ENCODE data around the gene TFR2. TPM values are rescaled to one million over a fixed set of nuclear protein-coding genes. Genes with fewer than 3 reads are reported as not detected.

Gene TFR2
- total RNA-seq, 4 donors from 2014 or later: 1.6 to 2.5 TPM; not detected in 2

DNA sequence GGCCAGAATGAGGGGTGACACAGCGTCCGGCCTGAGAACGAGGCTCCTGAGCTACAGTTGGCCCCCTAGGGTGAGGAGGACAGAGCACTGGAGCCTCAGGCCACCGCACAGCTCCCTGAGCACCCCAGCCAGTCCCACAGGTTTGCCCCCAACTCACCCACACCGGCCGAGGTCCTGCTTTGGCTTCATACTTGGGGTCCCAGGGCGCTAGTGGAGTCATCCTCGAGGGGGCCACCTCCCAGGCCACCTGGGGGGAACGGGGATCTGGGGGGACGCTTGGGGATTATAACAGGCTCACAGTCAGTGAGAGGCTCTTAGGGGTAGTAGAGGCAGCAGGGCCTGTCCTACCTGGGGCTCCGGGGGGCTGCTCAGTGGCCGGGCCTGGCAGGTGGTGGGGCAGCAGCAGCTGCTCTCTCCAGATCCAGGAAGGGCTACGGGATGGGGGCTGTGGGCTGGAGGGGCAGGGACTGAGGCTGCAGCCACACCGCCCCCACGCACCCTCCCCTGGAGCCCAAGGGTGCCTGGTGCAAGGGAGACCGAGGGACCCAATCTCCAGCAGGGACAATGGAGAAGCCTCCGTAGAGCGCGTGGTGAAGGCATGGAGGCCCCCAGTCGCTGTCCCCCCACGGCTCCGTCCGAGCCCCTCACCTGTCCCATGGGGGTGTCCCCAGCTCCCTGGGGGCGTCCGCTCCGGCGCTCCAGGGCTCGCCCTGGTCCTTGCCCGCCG is 68.2 kb downstream of the TFR2 start:
- no peak for DNase-seq
- Histone ChIP-seq H3K27ac (no peak overlapping the region), H3K36me3 (peaks cover 0 to 44% (median 4%) of the 10 kb centered on the region in 3 donors), H3K9me3 (no peaks in the 10 kb centered on the region), H3K4me1 (peaks cover 0 to 34% (median 16%) of the 10 kb centered on the region in 4 donors), H3K4me3 (no peak overlapping the region), H3K27me3 (no peaks in the 10 kb centered on the region)
- TF ChIP-seq, protein P1, sequence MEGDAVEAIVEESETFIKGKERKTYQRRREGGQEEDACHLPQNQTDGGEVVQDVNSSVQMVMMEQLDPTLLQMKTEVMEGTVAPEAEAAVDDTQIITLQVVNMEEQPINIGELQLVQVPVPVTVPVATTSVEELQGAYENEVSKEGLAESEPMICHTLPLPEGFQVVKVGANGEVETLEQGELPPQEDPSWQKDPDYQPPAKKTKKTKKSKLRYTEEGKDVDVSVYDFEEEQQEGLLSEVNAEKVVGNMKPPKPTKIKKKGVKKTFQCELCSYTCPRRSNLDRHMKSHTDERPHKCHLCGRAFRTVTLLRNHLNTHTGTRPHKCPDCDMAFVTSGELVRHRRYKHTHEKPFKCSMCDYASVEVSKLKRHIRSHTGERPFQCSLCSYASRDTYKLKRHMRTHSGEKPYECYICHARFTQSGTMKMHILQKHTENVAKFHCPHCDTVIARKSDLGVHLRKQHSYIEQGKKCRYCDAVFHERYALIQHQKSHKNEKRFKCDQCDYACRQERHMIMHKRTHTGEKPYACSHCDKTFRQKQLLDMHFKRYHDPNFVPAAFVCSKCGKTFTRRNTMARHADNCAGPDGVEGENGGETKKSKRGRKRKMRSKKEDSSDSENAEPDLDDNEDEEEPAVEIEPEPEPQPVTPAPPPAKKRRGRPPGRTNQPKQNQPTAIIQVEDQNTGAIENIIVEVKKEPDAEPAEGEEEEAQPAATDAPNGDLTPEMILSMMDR (IDR thresholded peaks at IDR 0.05): no peak
- no peak for TF ChIP-seq POLR2A (IDR thresholded peaks at IDR 0.05)

DNA sequence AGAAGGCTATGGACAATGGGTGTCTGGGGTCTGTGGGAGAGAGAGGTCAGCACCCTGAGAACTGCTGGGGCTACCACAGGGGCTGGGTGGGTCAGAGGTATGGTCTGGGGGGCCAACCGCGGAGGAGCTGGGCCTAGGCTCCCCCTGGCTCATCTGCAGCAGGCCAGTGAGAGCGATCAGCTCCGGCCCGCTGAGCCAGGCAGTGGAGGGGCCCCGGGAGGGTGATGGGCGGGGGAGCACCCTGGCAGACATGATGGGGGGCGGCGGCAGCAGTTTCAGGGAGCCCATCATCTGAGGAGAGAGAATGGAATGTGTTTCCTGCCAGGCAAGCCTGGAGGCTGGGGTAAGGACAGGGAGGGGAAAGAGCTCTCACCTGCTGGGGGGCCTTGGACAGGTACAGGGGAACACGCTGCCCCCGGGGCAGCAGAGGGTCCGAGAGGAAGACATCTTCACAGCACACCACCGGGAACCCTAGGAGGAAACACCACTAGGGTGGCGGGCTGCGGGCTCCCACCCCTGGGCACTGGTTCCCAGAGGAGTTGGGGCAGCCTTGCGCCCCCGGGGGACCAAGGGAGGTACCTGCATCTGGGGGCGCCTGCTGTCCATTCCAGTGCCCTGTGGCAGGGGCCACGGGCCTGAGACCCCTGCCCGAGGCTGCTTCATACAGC is 68.9 kb downstream of the TFR2 start:
- Histone ChIP-seq H3K4me1 (peaks cover 0 to 41% (median 19%) of the 10 kb centered on the region in 4 donors), H3K27ac (no peak overlapping the region), H3K9me3 (no peaks in the 10 kb centered on the region), H3K4me3 (no peak overlapping the region), H3K27me3 (no peaks in the 10 kb centered on the region), H3K36me3 (peaks cover 0 to 37% (median under 1%) of the 10 kb centered on the region in 3 donors)
- TF ChIP-seq POLR2A (IDR thresholded peaks at IDR 0.05): no peak
- TF ChIP-seq, protein P1 (IDR thresholded peaks at IDR 0.05): no peak
- no peak for DNase-seq

DNA sequence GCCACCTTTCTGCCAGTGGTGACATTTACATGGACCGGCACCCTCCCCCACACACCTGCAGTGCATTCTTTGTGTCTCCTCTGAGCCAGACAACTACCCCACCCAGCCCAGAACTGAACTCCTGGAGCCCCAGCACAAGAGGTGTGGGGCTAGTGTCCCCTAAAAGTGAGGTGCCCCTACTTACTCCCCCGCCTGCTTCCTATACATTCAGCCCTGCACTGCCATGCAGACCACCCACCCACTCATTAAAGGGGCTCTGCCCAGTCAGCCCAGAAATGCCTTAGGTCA is 69.6 kb downstream of the TFR2 start:
- H3K9me3 ChIP-seq: no peaks in the 10 kb centered on the region
- no peak for TF ChIP-seq POLR2A (IDR thresholded peaks at IDR 0.05)
- TF ChIP-seq, protein P1 (IDR thresholded peaks at IDR 0.05): no peak
- DNase-seq: no peak
- no peak overlapping the region for H3K27ac ChIP-seq
- H3K27me3 ChIP-seq: no peaks in the 10 kb centered on the region
- H3K4me3 ChIP-seq: no peak overlapping the region
- peaks cover 0 to 31% (median 0%) of the 10 kb centered on the region in 3 donors for H3K36me3 ChIP-seq
- H3K4me1 ChIP-seq: peaks cover 0 to 46% (median 19%) of the 10 kb centered on the region in 4 donors

DNA sequence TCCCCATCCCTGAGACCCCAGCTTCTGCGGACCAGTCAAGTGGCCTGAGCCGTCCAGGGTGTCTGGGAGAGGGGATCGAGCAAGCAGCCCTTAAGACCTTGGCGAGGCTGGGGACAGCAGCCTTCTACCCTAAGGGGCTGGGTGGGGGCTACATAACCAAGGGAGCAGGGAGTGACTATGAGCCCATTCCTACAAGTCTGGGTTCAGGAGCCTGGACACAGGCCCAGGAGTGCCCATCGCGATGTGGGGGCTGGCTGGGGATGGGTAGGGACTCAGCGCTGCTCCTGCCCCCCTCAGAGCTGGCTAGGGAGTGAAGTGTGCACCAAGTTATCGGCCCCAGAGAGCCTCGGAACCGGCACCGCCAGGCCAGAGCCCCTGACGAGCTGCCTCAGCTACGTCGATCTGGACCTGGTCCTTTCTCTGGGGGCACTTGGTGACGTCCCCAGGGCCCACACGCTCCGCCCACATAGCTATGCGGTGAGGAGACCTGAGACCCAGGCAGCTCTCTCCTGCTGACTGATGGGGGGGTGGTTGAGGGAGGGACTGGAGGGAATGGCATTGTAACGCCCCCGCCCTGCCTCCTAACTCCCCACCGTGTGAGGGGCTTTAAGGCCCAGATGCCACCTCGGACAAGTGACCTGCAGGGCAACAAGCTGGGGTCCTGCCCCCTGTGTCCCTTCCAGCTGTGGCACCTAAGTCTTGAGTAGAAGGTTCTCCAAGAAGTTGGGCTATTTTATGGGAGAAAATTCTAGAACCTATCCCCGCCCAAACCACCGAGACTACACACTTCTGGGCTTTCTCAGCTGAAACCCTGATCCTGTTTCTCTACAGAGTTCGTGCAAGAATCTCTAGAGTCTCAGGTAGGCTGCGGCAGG is 70.2 kb downstream of the TFR2 start:
- Histone ChIP-seq H3K27me3 (no peaks in the 10 kb centered on the region), H3K36me3 (peaks cover 0 to 25% (median 0%) of the 10 kb centered on the region in 3 donors), H3K9me3 (no peaks in the 10 kb centered on the region), H3K27ac (no peak overlapping the region), H3K4me1 (peaks cover 0 to 50% (median 19%) of the 10 kb centered on the region in 4 donors), H3K4me3 (no peak overlapping the region)
- no peak for DNase-seq
- TF ChIP-seq POLR2A (IDR thresholded peaks at IDR 0.05): no peak
- TF ChIP-seq, protein P1 (IDR thresholded peaks at IDR 0.05): no peak

Small RNA genes lying within 50 kb of the gene (small RNA-seq; reads per million reads assigned to genes)
- gene SAP25: 0 reads per million in 2 donors

Other genes with a start within 250 kb of the TFR2 start
- 10 to 100 TPM in 1 of 4 donors, 1 to 10 TPM in 3; 1.8 to 19.8 (median 3.6) TPM for gene ZCWPW1, start 212.8 kb downstream of the TFR2 start, total RNA-seq
- 10 to 100 TPM; 17.3 to 46.3 (median 32.2) TPM for gene MEPCE, start 211.7 kb downstream of the TFR2 start, total RNA-seq
- gene PPP1R35, start 205.1 kb downstream of the TFR2 start, total RNA-seq: 10 to 100 TPM; 44.8 to 67.7 (median 49.0) TPM
- gene SPACDR, start 177.3 kb downstream of the TFR2 start, total RNA-seq: not detected
- 10 to 100 TPM; 28.9 to 51.2 (median 40.6) TPM for gene TSC22D4, start 162.3 kb downstream of the TFR2 start, total RNA-seq
- 1 to 10 TPM in 1 of 4 donors, under 1 TPM in 2, not detected in 1; 0.38 to 2.5 (median 0.40) TPM for gene NYAP1, start 157.6 kb downstream of the TFR2 start, total RNA-seq
- 10 to 100 TPM; 38.4 to 63.6 (median 49.9) TPM for gene AGFG2, start 102.3 kb downstream of the TFR2 start, total RNA-seq
- gene SAP25, start 67.7 kb downstream of the TFR2 start, total RNA-seq: 10 to 100 TPM in 3 of 4 donors, 1 to 10 TPM in 1; 2.5 to 18.2 (median 13.4) TPM
- 100 to 1,000 TPM in 3 of 4 donors, 10 to 100 TPM in 1; 76.7 to 232 (median 156) TPM for gene LRCH4, start 55.4 kb downstream of the TFR2 start, total RNA-seq
- gene FBXO24, start 55.2 kb downstream of the TFR2 start, total RNA-seq: 1 to 10 TPM in 2 of 4 donors, not detected in 2; 1.1 to 2.8 TPM
- gene PCOLCE, start 39.2 kb downstream of the TFR2 start, total RNA-seq: 10 to 100 TPM in 2 of 4 donors, 1 to 10 TPM in 2; 1.8 to 53.6 (median 9.8) TPM
- gene MOSPD3, start 29.0 kb downstream of the TFR2 start, total RNA-seq: 10 to 100 TPM in 1 of 4 donors, 1 to 10 TPM in 3; 5.0 to 14.2 (median 7.3) TPM
- not detected for gene ACTL6B, start 14.9 kb upstream of the TFR2 start, total RNA-seq
- 100 to 1,000 TPM; 123 to 236 (median 172) TPM for gene GNB2, start 32.2 kb upstream of the TFR2 start, total RNA-seq
- 100 to 1,000 TPM in 1 of 4 donors, 10 to 100 TPM in 3; 41.3 to 126 (median 72.9) TPM for gene GIGYF1, start 52.7 kb upstream of the TFR2 start, total RNA-seq
- 10 to 100 TPM; 23.9 to 38.1 (median 29.7) TPM for gene POP7, start 64.6 kb upstream of the TFR2 start, total RNA-seq
- not detected for gene EPO, start 78.9 kb upstream of the TFR2 start, total RNA-seq
- gene ZAN, start 92.0 kb upstream of the TFR2 start, total RNA-seq: not detected
- gene EPHB4, start 186.0 kb upstream of the TFR2 start, total RNA-seq: 10 to 100 TPM; 10.3 to 48.7 (median 31.7) TPM
- 10 to 100 TPM; 24.8 to 51.1 (median 28.2) TPM for gene SLC12A9, start 211.2 kb upstream of the TFR2 start, total RNA-seq
- 10 to 100 TPM in 3 of 4 donors, 1 to 10 TPM in 1; 8.8 to 22.3 (median 15.4) TPM for gene TRIP6, start 225.8 kb upstream of the TFR2 start, total RNA-seq
- gene SRRT, start 233.6 kb upstream of the TFR2 start, total RNA-seq: 100 to 1,000 TPM in 2 of 4 donors, 10 to 100 TPM in 2; 60.9 to 272 (median 113) TPM
- gene UFSP1, start 248.2 kb upstream of the TFR2 start, total RNA-seq: 1 to 10 TPM; 4.1 to 7.0 (median 5.2) TPM

All from Peyer's patch (tissue), 4 donors.